SK-N-SH treated with all-trans-retinoic acid at 6 μM for 48 hours (cell line): ENCODE data around the gene RXRA.

Experiments used
- CSRNP3 ChIP-seq: fragments of 250-450 bp; sonication (Bioruptor Pico); IDR thresholded peaks from 2 replicates; pipeline ENCODE4 v1.5.1; 2021; ENCODE audit warnings: mild to moderate bottlenecking, moderate library complexity
- ESRRG ChIP-seq: fragments of 250-450 bp; sonication (Bioruptor Pico); IDR thresholded peaks from 2 replicates; pipeline ENCODE4 v1.6.1; 2021; ENCODE audit warnings: mild to moderate bottlenecking
- SNAI2 ChIP-seq: fragments of 250-450 bp; sonication (Bioruptor Pico); IDR thresholded peaks from 2 replicates; pipeline ENCODE4 v1.5.0; 2020; ENCODE audit warnings: mild to moderate bottlenecking, moderate library complexity
- ZFP3 ChIP-seq: fragments of 250-450 bp; sonication (Bioruptor Pico); IDR thresholded peaks from 2 replicates; pipeline ENCODE4 v1.5.0; 2020; ENCODE audit warnings: mild to moderate bottlenecking, moderate library complexity
- ZNF565 ChIP-seq: fragments of 450-650 bp; formaldehyde crosslinking; conservative IDR thresholded peaks from 2 replicates; pipeline ENCODE4 v1.5.0; 2020; ENCODE audit warnings: low read depth, mild to moderate bottlenecking, moderate library complexity
- ZNF8 ChIP-seq: fragments of 450-650 bp; formaldehyde crosslinking; IDR thresholded peaks from 2 replicates; pipeline ENCODE4 v1.5.0; 2020; ENCODE audit warnings: mild to moderate bottlenecking, moderate library complexity

DNA sequence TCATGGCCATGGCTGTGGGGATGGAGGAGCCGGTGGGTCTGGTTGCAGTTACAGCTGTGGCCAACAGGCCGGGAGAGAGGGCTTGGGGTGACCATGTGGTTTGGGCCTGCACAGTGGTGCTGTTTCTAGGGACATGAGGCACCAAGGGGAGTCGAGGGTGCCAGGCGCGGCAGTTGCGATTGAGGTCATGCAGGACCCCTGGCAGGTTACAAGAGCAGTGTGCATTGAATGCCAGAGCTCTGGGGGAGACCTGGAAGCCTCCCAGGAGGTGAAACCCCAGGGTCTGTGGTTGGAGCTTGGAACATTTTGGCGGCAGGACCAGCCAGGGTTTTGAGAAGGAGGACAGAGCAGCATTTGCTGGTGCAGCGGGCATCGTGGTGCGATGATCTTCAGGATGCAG is 21.7 kb downstream of the RXRA start:
- no peak for TF ChIP-seq ZFP3 (CRISPR knock-in tag)
- no peak for TF ChIP-seq CSRNP3 (CRISPR knock-in tag)
- no peak for TF ChIP-seq ESRRG (CRISPR knock-in tag)
- TF ChIP-seq ZNF565 (CRISPR knock-in tag) = no peak
- TF ChIP-seq SNAI2 (CRISPR knock-in tag) = no peak
- no peak for TF ChIP-seq ZNF8 (CRISPR knock-in tag)
